CD4-positive, alpha-beta T cell treated with Interleukin-21 for 1 hour (primary cell): Measurements from ENCODE around the gene HOMER2.

Experiments used
- DNase-seq: peaks from one replicate; pipeline ENCODE4 v3.0.0-alpha.2; 2020

Gene HOMER2

DNA sequence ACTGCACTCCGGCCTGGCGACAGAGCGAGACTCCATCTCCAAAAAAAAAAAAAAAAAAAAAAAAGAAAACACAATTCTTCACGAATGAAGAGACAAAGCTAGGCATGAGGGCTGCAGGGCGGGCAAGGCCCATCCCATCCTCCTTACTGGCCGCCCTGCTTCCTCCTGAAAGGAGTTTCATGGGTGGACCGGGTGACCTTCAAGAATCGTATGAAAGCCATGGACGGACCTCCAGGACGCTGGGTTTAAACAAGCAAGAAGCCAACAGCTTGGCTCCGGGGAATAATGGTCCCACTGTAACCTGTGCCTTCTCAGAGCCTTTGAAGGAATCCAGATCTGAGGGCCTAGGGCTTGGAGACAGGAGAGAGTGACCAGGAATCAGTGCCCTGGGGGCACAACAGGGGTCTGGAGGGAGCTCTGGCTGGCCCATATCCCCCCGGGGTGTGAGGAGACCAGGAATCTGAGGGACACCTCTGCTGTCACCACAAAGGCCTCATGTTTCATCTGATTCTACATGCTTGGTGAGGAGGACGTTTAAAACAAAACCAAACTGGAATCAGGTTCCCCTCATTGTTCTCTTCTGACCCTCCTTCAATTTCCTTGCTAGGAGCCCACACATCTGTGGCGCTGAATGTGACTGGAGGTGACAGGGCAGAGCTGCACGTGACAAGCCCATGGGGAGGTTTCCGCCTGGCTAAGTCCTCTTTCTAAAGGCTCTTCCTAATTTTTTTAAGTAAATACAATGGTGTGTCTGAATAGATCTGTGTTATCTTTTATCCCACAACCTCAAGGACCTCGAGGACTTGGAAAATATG is 97.0 kb downstream of the HOMER2 start:
- no peak for DNase-seq

DNA sequence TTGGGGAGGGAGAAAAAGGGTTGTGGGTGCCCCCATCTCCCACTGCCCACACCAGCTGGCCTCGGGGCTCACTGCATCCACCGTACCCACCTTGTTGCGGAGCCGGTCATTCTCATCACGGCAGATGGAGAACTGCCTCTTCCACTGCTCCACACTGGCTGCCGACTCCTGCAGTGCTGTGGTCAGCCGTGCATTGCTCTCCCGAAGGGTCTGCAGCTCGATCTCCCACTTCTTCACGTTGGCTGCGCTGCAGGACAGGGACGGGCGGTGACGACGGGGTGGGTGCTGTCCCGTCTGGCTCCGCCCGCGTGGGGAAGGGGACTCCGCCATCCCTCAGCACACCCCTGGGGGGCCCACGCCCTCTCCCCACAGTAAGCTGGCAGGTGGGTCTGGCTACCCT is 98.0 kb downstream of the HOMER2 start:
- no peak for DNase-seq

DNA sequence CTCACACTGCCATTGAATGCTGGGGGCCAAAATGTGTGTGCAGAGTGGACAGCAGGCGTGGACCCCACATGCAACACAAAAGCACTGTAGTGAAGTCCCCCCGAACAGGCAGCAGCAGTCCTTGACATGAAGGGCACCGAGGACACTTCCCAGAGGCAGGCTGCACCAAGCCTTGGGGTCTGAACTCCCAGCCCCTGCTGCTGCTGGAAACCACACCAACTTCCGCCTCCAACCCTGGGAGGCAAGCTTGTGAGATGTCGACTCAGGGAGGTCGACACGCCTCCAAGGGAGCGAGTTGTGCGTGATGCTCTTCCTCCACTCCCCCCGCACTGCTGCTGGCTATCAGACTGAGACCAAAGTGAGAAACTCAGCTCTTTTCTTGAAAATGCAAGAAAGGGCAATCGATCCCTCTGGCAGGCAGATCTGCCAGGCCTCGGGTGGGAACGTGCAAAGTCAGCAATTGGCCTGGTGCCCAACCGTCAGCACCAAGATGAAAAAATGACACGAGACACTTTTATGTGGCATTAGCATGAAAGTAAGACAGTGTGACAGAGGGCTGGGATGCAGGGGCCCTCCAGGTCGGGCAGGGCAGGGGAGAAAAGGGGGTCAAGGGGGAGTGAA is 99.5 kb downstream of the HOMER2 start:
- no peak for DNase-seq

DNA sequence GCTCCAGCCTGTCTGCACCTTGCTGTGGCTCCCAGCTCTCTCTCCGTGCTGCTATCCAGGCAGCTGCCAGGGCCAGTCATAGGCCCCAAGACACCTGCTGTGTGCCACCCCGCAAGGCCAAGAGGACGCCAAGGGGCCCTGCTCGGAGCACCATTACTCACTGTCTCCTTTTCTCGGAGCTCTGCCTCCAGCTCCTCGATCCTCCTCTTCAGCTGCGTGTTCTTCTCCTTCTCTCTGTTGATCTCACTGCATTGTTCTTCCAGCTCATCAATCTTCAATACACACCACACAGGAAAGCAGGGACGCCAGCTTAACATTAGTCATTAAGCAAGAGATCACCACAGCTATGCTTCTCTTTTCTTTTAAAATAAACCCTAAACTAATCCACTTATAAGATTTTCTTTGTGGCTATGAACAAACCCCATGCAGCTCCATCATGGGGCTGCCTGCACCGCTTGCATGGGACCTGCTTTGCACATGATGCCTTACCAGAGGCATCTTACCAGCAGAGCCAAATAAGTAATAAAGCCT is 100.5 kb downstream of the HOMER2 start:
- DNase-seq = no peak

DNA sequence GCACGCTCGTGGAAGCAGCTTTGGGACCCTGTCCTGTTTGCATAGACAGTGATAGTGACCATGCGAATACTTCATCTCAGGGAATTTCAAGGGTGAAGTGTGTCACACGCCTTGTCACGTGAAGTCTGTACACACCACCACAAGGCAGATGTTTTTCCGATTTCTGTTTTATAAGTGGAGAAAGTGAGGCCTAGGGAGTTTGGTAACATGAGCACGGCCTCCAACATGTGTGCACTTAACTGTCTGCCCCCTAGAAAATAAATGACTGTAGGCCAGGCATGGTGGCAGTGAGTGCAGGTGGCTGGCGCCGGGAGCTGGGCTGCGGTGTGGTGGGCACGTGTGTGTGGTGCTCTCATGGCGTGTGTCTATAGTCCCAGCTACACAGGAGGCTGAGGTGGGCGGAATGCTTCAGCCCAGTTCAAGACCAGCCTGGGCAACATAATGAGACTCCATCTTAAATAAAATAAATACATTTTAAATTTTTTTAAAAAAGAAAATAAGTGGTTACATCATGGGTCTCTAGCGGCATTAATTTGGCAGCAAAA is 101.1 kb downstream of the HOMER2 start:
- no peak for DNase-seq

DNA sequence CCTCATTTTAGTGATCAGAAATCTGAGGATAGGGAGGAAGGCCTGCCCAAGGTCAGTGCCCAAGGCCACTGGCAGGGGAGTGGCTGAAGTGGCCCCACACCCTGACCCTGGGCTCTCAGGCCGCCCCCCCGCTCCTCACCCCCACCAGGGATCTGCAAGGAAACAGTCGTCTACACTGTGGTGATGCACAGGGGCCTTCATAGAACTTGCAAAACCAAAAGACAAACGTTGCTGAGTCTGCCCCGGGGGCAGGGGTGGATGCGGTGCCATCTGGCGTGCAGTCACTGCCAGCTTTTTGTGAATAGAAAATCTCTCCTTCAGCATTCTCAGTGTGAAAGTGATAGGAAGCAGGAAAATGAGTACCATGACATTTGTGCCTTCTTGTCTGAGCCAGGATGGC is 101.8 kb downstream of the HOMER2 start:
- DNase-seq = no peak

DNA sequence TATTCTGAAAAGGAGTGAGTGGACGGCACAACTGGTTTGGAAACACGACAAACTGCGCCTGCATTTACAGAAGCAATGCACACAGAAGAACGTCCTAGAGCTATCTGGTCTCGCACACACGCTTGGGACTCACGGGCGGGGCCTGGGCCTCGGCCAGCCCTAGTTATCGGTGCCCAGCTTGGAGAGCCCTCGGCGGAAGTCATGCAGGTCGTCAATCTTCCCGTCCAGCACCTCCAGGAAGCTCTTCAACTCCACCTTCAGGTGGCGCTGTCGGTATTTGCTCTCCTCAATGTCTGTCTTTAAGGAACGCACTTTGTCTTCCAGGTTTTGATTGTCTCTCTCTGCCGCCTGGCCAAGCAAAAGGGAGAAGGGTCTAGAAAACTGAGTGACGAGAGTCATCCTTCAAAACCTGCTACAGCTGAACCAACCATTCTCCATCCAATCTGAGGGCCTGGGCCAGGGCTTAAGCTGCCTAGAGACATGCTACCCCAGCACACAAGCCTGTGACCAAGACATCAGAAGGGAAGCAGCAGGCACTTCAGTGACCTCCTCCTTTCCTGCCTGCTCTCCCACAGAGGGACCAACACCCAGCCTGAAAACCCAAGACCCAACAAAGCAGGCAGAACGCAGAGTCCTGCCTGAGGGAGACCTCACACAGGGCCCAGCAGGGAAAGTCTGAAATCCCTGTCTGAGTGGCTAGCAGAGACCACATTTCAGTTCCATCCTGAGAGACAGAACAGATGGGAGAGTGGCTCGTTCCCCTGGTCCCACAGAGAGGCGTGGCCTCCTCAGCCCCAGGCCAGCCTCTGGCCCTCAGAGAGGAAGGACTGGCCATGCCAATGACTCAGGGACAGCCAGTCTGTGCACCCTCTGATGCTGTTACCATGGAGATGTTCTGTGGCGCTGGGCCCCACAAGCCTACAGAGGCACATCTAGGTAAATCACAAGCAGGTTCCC is 102.7 kb downstream of the HOMER2 start:
- peak; percentile 43 for DNase-seq

DNA sequence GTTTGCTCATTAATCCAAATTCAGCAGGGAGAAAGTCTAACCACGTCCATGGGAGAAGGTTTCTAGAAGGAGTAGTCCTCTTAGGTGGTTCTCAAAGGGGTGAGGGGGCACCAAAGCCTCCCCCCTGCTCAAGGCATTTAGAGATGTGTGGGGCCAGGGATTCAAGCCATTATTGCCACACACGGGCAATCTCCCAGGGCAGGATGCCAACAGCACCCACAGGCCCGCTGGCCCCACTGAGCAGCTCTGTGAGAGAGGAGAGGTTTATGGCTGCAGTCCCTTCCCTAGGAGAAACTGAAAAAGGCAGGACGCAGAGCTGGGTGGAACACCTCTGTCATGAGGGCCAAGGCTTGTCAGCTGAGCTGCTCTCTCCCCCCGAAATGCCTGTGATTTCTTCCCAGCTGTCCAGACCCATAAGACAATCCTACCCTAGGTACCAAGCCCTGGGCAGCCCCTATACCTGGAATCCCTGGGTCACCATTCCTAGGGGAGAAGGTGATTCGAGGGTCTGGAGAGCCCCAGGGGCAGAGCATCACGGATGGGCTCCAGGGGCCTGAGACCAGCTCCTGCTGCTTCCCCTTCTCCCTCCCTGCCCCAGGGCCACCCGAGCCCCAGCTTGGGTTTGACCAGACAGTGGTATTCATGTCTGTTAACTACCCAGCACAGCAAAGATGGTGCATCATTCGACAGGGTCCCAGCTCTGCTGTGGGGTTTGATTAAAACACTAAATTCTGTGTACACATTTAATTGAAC is 104.1 kb downstream of the HOMER2 start:
- DNase-seq = no peak

DNA sequence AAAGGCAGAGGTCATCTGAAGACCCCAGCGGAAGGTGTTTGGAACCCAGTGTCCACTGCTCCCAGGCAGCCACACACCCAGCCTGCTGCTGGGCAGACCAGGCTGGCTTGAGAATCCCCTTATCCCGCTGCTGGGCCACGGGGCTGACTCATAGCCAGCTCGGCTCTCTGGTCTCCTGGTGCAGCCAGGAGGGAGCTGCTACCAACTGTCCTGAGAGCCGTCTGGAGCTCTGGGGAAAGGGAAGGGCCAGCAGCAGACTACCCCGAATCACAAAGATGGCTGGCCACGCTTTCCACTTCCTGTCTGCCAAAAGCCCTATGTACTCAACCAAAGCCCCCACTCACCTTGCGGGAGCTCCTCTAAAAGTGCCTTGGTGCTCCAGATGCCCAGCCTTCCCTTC is 104.8 kb downstream of the HOMER2 start:
- DNase-seq = no peak

DNA sequence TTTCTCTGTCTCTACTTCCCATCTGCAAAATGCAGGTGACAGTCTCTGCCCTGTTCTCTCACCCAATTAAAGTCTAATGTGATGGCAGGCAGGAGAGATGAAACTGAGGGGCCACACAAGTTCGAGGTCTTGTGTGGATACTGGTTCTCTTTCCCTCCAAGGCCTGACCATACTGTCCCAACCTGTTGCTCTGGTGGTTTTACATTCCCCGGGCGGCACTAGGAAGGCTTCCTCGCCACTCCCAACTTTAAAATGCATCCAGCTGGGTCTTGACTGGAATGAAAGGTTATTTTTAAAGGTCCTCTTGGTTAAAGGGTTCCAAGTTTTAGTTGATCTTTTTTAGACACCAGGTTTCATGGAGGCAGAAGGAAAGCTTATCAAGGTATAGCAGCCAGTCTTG is 105.9 kb downstream of the HOMER2 start:
- no peak for DNase-seq

DNA sequence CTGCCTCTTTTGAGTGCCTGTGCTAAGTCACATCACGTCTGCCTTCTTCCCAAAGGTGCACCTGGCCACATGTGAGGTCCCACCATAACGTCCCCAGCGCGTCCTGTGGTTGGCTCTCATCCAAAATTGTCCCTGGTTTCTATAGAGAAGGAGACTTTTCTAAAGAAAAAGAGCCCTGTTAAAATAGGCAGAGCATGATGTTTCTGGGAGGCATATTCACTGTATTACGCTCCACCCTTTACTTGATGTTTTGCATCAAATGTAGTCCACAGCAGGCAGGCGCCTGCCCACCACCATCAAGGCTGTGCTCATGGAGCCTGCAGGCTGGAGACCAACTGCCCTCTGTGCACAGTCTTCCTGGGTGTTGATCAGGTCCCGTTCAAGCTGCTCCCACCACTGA is 106.8 kb downstream of the HOMER2 start:
- DNase-seq = no peak

DNA sequence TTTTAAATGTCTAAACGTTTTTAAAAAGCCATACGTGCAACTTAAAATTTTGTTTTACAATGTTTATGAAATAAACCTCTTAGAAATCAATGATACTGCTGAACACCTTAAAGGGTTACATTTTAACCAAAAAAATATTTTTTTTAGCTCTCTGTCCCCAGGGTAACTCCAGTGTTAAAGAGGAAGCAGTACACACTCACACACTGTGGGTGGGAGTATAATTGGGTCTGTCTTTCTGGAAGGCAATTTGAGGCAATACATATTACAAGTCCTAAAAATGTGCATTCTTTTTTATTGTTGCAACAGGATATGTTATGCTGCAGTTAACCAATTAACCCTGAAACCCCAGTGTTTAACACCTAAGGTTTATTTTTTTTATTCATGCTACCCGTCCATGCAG is 109.0 kb downstream of the HOMER2 start:
- DNase-seq = no peak

DNA sequence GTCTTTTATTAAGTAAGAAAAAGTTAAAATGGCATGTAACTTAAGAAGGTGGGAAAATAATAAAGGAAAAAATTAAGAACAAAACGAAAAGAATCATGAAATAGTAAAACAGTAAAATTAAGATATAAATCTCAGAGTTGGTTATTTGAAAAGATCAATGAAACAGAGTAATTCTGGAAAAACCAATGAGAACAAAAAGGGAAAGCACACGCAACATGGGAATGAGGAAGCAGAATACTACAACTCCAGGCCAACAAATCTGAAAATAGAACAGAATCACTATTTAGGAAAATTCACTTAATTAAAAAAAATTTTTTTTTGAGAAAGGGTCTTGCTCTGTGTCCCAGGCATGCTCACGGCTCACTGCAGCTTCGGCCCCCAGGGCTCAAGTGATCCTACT is 112.4 kb downstream of the HOMER2 start:
- no peak for DNase-seq

DNA sequence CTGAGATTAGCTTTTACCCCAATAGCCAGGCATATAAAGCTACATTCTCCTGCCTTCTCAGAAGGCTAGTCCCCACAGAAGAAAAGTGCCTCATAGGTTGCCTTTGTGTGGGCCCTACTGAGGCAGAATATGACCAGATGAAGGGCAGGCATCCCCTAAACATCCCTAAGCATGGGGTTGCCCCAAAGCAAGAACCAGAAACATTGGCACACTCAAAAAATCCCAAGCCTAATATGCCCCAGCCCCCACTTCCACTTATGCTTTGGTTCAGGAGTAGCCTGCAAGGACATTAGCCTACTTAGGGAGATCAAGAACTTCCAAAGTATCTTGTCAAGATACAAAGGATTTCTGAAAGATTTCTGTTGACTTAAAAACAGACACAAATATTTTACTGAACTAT is 113.4 kb downstream of the HOMER2 start:
- no peak for DNase-seq

DNA sequence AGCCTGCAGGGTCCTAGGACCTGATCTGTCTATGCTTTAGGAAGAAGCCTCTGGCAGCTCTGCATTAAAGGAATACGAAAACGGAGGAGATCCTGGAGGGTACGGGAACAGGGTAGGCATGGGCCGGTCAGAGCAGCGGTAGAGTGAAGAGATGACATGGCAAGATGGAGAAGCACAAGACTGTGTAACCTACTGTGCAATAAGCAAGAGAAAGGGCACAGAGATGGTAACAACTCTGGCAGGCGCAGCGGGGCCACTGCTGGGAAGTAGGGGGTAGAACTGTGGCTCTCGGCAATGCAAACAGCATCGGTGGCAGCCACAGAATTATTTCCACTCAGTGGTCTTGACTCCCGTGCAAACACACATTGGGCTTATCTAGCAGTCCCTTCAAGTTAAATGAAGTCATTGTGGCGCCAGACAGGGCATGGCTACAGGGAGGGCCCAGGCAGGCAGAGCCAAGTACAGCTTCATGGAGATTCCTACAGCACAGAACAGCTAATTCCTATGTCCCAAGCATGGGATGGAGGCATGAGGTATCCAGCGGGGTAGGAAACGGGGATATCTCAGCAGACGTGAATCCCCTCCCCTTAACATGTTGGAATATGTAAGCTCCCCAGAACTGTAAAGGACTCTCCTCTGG is 114.3 kb downstream of the HOMER2 start:
- DNase-seq = no peak

DNA sequence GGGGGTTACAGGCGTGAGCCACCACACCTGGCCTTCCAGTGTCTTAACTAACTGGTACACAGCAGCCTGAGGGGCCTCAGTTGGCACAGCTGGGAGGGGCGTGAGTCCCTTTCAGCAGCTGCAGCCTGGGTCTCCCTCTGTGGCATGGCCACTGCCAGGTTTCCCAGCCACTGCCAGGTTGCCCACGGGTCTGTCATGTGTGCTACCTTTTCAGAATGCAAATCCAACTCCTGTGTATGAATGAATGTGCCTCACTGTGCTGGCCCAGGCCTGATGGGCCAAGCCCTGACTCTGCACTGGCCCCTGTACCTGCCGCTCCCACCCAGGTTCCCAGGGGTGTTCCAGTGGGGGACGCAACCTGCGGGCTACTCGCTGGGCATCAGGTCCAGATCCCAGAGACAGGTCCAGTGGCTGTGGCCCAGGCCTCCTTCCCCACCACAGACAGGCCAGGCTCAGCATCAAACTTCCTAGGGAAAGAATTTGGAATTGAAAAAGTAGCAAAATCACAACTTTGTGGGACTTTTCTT is 117.1 kb downstream of the HOMER2 start:
- DNase-seq = no peak

DNA sequence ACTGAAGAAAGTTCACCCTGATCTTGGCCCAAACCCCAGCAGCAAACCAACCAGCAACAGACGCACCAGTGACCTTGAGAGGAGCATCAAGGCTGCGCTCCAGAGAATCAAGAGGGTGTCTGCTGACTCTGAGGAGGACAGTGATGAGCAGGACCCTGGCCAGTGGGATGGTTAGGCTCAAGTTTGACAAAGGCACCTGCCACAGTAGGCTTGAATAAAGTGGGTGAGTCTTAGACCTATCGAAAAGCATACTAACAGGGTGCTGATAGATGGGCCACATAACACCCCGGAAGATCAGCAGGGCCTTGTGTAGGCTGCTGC is 119.2 kb downstream of the HOMER2 start:
- DNase-seq = no peak

DNA sequence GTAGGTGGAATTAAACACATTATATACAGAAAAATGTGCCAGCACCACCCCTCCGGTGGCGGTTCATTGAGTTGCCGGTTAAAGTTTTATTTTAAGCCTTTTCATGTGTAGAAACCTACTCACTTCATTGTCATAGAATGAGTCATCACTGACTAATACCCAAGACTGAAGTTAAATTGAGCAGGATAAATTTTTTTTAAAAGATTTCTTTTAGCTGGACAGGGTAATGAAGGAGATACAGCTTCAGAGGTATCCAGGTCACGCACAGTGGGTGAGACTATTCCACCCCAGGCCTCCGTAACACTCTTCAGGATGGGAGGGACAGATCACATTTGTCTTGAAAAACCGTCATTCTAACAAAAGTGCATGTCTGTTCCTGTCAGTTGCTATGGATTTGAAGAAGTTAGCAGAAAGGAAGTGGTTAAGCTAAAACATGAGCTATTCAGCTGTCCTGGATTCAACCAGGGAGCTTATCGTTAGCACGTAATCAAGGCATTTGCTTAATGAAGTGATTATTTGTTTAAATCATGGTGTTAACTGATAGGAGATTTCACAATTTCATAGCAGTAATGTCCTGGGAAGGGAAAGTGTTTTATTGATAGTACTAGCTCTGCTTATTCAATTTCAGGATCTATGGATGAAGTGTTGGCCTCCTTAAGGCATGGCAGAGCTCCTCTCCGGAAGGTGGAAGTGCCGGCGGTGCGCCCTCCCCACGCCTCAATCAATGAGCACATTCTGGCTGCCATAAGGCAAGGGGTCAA is 119.7 kb downstream of the HOMER2 start:
- no peak for DNase-seq

DNA sequence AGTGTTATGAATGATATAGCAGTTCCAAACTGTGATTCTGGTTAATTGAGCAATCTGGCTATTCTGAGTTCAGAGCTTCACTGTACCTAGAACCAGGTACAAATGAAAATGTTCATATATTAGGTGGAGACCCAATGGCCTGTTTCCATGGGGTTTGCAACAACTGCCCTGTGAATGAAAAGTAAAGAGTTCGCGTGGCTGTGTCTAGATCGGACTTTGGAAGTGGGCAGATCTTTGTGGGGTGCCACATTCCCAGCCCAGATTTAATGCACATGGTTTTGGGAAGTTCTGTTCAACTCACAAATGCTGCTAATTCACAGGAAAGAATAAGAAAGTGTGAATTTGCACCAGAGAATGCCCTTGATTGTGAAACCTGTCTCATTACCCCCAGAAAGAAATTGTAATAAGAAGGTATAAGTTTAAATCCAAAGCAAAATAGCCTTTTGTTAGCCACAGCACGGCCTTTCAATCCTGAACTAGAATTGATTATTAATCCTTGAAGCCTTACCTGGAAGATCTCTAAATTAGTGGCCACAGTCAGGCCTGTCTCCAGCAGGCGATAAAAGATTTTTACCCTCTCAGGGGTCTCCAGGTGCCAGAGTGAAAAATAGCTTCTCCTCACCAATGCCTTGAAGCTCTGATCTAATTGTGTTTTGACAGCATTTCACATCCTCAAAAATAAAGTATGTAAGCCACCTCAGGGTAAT is 120.5 kb downstream of the HOMER2 start:
- no peak for DNase-seq
